PC-3 (cell line): ENCODE measurements around the gene CFAP221. TPM values are rescaled to one million over a fixed set of nuclear protein-coding genes. Genes with fewer than 3 reads are reported as not detected.

Experiments used
- ATAC-seq: fragments of 200-7000 bp; cut with Tn5 transposase; 2 replicates; pipeline ENCODE4 v1.9.1; 2020; ENCODE audit warnings: mild to moderate bottlenecking, moderate library complexity
- BruUV-seq: library from RNA; stranded (reverse); fragments of 400-500 nt; replicated peaks from 2 replicates; lab custom pipeline; 2021; lab: Mats Ljungman, UMichigan
- CTCF ChIA-PET: fragments of 300-600 bp; sonication (Branson Sonifier 250); formaldehyde crosslinking; loops from one replicate; lab custom pipeline; 2022; ENCODE audit warnings: antibody characterized with exemption; lab: Charles Lee
- POLR2A ChIA-PET: fragments of 300-600 bp; sonication (Branson Sonifier 250); formaldehyde crosslinking; loops from one replicate; lab custom pipeline; 2022; ENCODE audit warnings: antibody characterized with exemption; ENCODE audit not compliant: unreplicated experiment; lab: Charles Lee
- DNase-seq: peaks from one replicate; pipeline ENCODE4 v3.0.0-alpha.2; 2015
- H2AFZ ChIP-seq: fragments of 300-600 bp; sonication (generic); 2 replicates; pipeline ENCODE4 v1.6.0; 2016; ENCODE audit warnings: antibody characterized with exemption, low read length
- H3F3A ChIP-seq: fragments of 300-600 bp; sonication (generic); one replicate; pipeline ENCODE4 v1.6.0; 2017; ENCODE audit warnings: antibody characterized with exemption, low read length, control low read depth, mild to moderate bottlenecking; ENCODE audit not compliant: unreplicated experiment
- H3K27ac ChIP-seq: fragments of 300-600 bp; sonication (generic); 2 replicates; pipeline ENCODE4 v1.5.1; 2016; ENCODE audit warnings: mild to moderate bottlenecking, low read length
- H3K27me3 ChIP-seq: fragments of 300-600 bp; sonication (generic); 2 replicates; pipeline ENCODE4 v1.6.1; 2016; ENCODE audit warnings: low read length, mixed read lengths
- H3K36me3 ChIP-seq: fragments of 300-600 bp; sonication (generic); 2 replicates; pipeline ENCODE4 v1.6.1; 2016; ENCODE audit warnings: low read depth, mixed run types, low read length, mixed read lengths
- H3K4me1 ChIP-seq: fragments of 300-600 bp; sonication (generic); 2 replicates; pipeline ENCODE4 v1.5.1; 2016; ENCODE audit warnings: low read length; ENCODE audit not compliant: insufficient read depth
- H3K4me2 ChIP-seq: fragments of 300-600 bp; sonication (generic); 2 replicates; pipeline ENCODE4 v1.6.0; 2016; ENCODE audit warnings: low read length
- H3K4me3 ChIP-seq: fragments of 300-600 bp; sonication (generic); 2 replicates; pipeline ENCODE4 v1.5.1; 2016; ENCODE audit warnings: mild to moderate bottlenecking, low read length, mixed read lengths
- H3K79me2 ChIP-seq: fragments of 300-600 bp; sonication (generic); 2 replicates; pipeline ENCODE4 v1.6.1; 2017; ENCODE audit warnings: low read length, mixed read lengths
- H3K9ac ChIP-seq: fragments of 300-600 bp; sonication (generic); 2 replicates; pipeline ENCODE4 v1.6.0; 2016; ENCODE audit warnings: mild to moderate bottlenecking, low read length
- H3K9me2 ChIP-seq: fragments of 300-600 bp; sonication (generic); replicated peaks from 2 replicates; pipeline ENCODE4 v1.6.1; 2016; ENCODE audit warnings: mixed run types, low read length, mixed read lengths
- H3K9me3 ChIP-seq: fragments of 300-600 bp; sonication (generic); 2 replicates; pipeline ENCODE4 v1.6.1; 2016; ENCODE audit warnings: low read length, mixed read lengths
- H4K20me1 ChIP-seq: fragments of 300-600 bp; sonication (generic); 2 replicates; pipeline ENCODE4 v1.6.1; 2016; ENCODE audit warnings: low read length, mixed read lengths
- CTCF ChIP-seq: fragments of 300-600 bp; sonication (generic); conservative IDR thresholded peaks from 2 replicates; pipeline ENCODE4 v1.5.1; 2017; ENCODE audit warnings: antibody characterized with exemption, low read depth, mild to moderate bottlenecking, low read length
- EZH2 ChIP-seq: fragments of 300-600 bp; sonication (generic); IDR thresholded peaks from one replicate; pipeline ENCODE4 v1.6.1; 2017; ENCODE audit warnings: antibody characterized with exemption, mild to moderate bottlenecking, low read length; ENCODE audit not compliant: unreplicated experiment
- EZH2phosphoT487 ChIP-seq: fragments of 300-600 bp; sonication (generic); IDR thresholded peaks from 2 replicates; pipeline ENCODE4 v1.6.1; 2018; ENCODE audit warnings: mild to moderate bottlenecking, antibody characterized with exemption, low read length, borderline replicate concordance
- intact Hi-C: fragments of 100-400 bp; cut with micrococcal nuclease; formaldehyde crosslinking; loops from 2 replicates; pipeline ENCODE4 v1.9.0; 2023
- total RNA-seq: library from RNA; depleted of rRNA; stranded (reverse); fragments of >200 nt; gene quantifications from 2 replicates; pipeline ENCODE4 v1.2.3, GENCODE V29; 2014

Gene CFAP221
- total RNA-seq, 1 experiment from 2014 or later: not detected

GRCh38 chr2:119693567-119693966 is 149.3 kb downstream of the CFAP221 start:
- BruUV-seq: no TSS peak
- no peak overlapping the region for H3K4me2 ChIP-seq
- intact Hi-C loops: no loop called here
- no peaks in the 10 kb centered on the region for H4K20me1 ChIP-seq
- H3K9me2 ChIP-seq: no peaks in the 10 kb centered on the region
- no peaks in the 10 kb centered on the region for H3K9me3 ChIP-seq
- TF ChIP-seq CTCF: no peak
- TF ChIP-seq EZH2: no peak
- TF ChIP-seq EZH2phosphoT487: no peak
- DNase-seq (no peak), ATAC-seq (no peak)
- no peaks in the 10 kb centered on the region for H3K79me2 ChIP-seq
- no peaks in the 10 kb centered on the region for H3K4me1 ChIP-seq
- H3K27me3 ChIP-seq: no peaks in the 10 kb centered on the region
- no peaks in the 10 kb centered on the region for H3F3A ChIP-seq
- no peak overlapping the region for H3K4me3 ChIP-seq
- H3K9ac ChIP-seq: no peak overlapping the region
- ChIA-PET POLR2A (no interaction called here), CTCF (no interaction called here)
- no peak overlapping the region for H2AFZ ChIP-seq
- H3K36me3 ChIP-seq: no peaks in the 10 kb centered on the region
- no peak overlapping the region for H3K27ac ChIP-seq

- Histone ChIP-seq H3K27ac (no peak overlapping the region), H3K4me2 (no peak overlapping the region), H3K79me2 (no peaks in the 10 kb centered on the region), H3F3A (no peaks in the 10 kb centered on the region), H4K20me1 (no peaks in the 10 kb centered on the region), H2AFZ (no peak overlapping the region), H3K9me2 (no peaks in the 10 kb centered on the region), H3K36me3 (no peaks in the 10 kb centered on the region), H3K4me3 (no peak overlapping the region), H3K4me1 (no peaks in the 10 kb centered on the region), H3K9me3 (no peaks in the 10 kb centered on the region), H3K27me3 (no peaks in the 10 kb centered on the region), H3K9ac (no peak overlapping the region)
- no peak for TF ChIP-seq EZH2phosphoT487
- TF ChIP-seq CTCF: no peak
- no peak for TF ChIP-seq EZH2
- CTCF ChIA-PET: no interaction called here
- no TSS peak for BruUV-seq
- POLR2A ChIA-PET: no interaction called here
- DNase-seq (no peak), ATAC-seq (no peak)
- intact Hi-C loops: no loop called here
Observed at GRCh38 chr2:119693967-119694366, 149.7 kb downstream of the CFAP221 start.

DNA sequence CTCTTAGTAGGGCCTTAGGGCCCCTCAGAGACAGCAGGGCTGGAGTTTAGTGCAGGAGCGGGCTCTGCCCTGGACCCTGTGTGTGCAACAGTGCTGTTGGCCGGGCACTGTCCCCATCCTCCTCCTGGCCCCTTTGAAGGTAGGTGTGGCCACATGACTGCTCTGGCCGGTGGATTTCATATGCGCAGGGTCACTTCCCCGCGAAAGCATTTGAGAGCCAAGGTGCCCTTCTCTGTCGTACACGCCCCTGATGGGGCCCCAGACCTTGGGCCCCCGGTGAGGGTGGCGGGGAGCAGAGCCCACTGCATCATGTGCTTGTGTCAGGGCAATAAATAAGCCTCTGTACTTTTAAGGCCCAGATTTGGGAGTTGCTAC is 150.2 kb downstream of the CFAP221 start:
- Histone ChIP-seq H3K27me3 (no peaks in the 10 kb centered on the region), H3K4me3 (no peak overlapping the region), H4K20me1 (no peaks in the 10 kb centered on the region), H3F3A (no peaks in the 10 kb centered on the region), H2AFZ (no peak overlapping the region), H3K9me2 (no peaks in the 10 kb centered on the region), H3K9ac (no peak overlapping the region), H3K79me2 (no peaks in the 10 kb centered on the region), H3K4me1 (no peaks in the 10 kb centered on the region), H3K4me2 (no peak overlapping the region), H3K9me3 (no peaks in the 10 kb centered on the region), H3K36me3 (no peaks in the 10 kb centered on the region), H3K27ac (no peak overlapping the region)
- POLR2A ChIA-PET: no interaction called here
- ATAC-seq: no peak
- BruUV-seq: no TSS peak
- no peak for TF ChIP-seq EZH2
- TF ChIP-seq CTCF: no peak
- TF ChIP-seq EZH2phosphoT487: no peak
- CTCF ChIA-PET: no interaction called here
- no peak for DNase-seq
- intact Hi-C loops: no loop called here
